ENCODE data around the gene ARHGEF4. TPM values are rescaled to one million over a fixed set of nuclear protein-coding genes. Genes with fewer than 3 reads are reported as not detected.
"Not testable (repeated sequence)": the region's sequence is repeated elsewhere in the genome, so short reads cannot be mapped to it uniquely, and the experiment has no call there.

ARHGEF4 gene
- total RNA-seq, 1 donor from 2014 or later, result 12.1 TPM

- no peak for DNase-seq (ENCODE audit: low spot score)
- ATAC-seq, result no peak
- intact Hi-C loops (cut with DNase I), result no loop called here
Observed at GRCh38 chr2:131047920-131048560, 211.3 kb downstream of the ARHGEF4 start.

- intact Hi-C loops (cut with DNase I), result no loop called here
- ATAC-seq, result no peak
- no peak for DNase-seq (ENCODE audit: low spot score)
Observed at GRCh38 chr2:131048641-131049040, 211.9 kb downstream of the ARHGEF4 start.

DNA sequence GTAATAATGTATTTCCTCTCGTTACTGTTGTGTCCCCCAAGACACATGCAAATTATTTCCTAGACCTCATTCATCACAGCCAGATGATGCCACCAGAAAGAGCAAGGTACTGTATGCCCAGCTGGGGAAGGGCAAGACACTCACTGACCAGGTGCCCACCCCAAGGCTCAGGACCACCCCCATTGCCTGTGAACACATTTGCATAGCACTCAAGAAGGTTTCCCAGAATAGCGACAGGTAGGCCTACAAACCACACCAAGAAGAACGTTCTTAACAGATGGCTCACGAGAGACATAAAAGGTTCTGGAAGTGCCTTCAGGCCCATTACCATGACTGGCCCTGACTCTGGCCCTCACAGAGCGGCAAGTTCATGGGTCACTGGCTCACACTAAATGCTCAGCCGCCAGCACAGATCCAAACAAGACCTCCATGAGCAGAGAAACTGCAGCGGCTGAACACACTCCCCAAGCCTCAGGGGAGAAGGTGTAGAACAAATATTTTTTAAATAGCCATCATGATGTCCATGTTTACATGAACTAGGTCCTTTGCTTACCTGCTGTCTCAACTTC lies 212.5 kb downstream of the ARHGEF4 start:
- intact Hi-C loops (cut with DNase I), result no loop called here
- ATAC-seq (no peak), DNase-seq (ENCODE audit: low spot score) (peak; percentile 19)

DNA sequence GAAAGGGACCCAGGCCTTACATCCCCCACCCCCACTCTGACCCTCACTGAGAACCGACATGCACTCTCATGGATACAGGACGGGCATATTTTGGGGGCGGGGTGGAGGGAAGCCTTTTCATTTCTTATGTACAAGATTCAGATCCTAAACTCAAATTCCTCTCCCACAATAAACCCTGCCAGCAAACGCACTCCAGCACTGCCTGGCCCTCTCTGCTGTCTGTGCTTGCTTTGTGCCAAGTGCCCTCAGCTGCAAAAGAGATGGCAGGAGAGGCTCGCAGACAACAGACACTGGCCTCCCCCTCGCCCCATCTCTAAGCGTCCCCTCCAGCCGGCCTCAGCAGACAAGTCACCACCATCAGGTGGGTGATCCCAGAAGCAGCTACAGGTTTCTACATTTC lies 214.2 kb downstream of the ARHGEF4 start:
- DNase-seq (ENCODE audit: low spot score), result peak; percentile 33
- intact Hi-C loops (cut with DNase I), result no loop called here
- no peak for ATAC-seq

GRCh38 chr2:131052741-131053263 lies 216.1 kb downstream of the ARHGEF4 start:
- intact Hi-C loops (cut with DNase I), result no loop called here
- no peak for ATAC-seq
- DNase-seq (ENCODE audit: low spot score), result peak; percentile 45

DNA sequence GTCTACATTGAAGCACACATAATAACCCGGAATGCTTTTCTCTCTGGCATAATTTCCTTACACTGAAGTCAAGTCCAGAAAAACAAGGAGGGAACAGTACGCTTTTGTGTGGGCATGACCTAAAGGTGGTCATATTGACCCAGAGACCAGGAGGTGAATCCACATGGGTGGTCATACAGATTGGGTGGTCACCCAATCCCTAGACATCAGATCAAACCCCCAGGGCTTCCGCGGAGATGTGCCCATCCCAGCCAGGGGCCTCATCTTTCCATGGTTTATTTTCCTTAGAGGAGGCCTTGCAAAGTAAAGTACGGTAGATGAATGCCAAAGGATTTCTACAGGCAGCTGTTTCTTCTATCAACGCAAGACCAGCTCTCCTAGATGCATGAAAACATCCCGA lies 217.8 kb downstream of the ARHGEF4 start:
- intact Hi-C loops (cut with DNase I), result no loop called here
- ATAC-seq, result no peak
- peak; percentile 30 for DNase-seq (ENCODE audit: low spot score)

DNA sequence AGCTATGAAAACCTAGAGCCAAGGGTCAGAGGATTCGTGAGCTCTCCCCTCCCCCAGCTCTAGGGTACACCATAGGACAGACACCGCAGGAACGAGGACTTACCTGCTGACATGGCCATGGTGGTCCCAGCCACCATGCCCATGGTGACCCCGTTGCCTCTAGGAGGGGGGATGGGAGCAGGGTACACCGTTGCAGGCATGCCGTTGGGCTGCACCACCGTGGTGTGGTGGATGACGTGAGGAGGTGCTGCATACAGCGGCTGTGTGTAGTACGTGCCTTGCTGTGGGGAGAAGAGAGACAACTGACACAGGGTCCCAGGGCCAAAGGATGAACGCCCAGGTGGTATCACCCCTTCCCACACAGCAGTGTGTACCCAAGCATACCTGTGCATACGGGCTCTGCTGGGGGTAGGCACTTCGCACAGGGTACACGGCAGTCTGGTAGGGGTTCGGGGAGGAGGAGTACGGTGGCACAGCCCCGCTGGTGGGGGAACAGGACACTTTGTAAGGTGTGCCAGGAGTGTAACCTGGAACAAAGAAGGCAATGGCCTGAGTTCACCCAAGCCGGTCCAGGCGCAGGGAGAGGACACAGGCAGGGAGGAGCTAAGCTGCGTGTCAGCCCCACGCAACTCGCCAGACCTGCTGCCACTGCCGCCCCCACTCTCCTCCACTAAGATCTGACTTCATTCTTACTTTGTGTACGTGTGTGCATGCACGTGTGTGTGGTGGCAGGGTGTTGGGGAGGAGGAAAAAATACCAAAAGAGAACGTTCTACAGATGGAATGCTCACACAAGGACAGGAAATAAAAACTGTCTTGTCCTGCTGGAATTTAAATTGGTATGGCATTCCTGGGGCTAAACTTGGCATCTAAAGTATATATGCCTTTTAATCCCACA lies 218.7 kb downstream of the ARHGEF4 start:
- ATAC-seq (no peak), DNase-seq (ENCODE audit: low spot score) (peak; percentile 43)
- intact Hi-C loops (cut with DNase I), result no loop called here

- peak; percentile 40 for DNase-seq (ENCODE audit: low spot score)
- no peak for ATAC-seq
- intact Hi-C loops (cut with DNase I), result no loop called here
Observed at GRCh38 chr2:131056204-131056931, 219.7 kb downstream of the ARHGEF4 start.

DNA sequence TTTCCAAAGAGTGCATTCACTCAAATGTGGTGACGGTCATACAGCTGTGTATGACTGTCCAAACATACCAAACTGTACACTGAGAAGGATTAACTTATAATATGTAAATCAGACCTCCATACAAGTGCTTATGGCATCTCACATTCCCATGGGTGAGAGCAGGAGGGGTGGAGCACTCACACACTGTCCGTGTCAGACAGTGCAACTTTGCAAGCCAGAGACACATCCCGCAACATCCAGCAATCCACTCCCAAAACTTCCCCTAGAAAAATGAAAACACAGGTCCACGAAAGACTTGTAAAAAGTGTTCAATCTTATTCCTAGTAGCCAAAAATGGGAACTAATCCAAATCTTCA lies 220.2 kb downstream of the ARHGEF4 start:
- ATAC-seq (no peak), DNase-seq (ENCODE audit: low spot score) (no peak)
- intact Hi-C loops (cut with DNase I), result no loop called here

DNA sequence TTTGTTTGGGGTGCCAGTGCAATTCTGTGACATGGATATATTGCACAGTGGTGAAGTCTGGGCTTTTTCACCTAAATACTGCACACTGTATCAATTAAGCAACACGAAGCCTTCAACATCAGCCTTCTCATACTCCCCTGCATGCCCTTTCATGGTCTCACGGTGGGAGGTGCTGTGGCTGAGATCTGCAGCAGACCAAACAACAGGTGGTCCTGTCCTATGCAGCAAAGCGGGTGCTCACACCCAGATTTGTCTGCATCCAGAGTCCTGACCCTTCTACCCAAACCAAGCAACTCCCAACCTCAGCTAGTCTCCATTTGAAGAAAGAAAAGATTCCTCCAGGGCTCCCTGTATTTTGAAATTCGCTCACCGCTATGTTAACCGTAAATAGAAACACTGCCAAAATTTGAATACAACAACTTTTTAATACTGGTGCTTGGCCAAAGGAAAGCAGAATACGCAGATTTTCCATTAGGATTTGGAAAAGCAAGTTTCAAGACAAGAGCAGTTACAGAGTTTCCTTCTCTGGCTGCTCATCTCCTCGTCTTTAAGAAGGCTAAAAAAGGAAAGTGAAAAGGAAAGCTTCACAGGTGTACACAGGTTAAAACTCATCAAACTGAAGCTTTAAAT lies 221.6 kb downstream of the ARHGEF4 start:
- DNase-seq (ENCODE audit: low spot score) (no peak), ATAC-seq (peak; percentile 70)
- intact Hi-C loops (cut with DNase I), result no loop called here

DNA sequence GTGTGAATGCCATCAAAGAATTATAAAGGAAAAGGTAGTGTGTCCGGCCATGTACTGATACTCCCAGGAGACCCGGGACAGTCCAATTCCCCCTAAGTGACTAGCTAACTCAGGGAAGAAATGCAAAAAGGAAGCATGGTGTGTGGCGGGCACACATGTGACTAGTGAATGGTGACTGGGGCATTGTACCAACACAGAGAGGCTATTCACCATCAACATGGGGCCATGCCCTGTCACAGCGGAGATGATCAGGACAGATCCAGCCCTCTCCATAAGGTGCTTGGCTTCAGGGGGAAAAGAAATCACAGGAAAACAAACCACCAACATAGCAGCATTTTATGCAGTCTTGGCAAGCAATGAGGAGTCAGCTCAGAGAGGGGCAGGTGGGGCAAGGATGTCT lies 222.2 kb downstream of the ARHGEF4 start:
- intact Hi-C loops (cut with DNase I), result no loop called here
- no peak for DNase-seq (ENCODE audit: low spot score)
- peak; percentile 29 for ATAC-seq

DNA sequence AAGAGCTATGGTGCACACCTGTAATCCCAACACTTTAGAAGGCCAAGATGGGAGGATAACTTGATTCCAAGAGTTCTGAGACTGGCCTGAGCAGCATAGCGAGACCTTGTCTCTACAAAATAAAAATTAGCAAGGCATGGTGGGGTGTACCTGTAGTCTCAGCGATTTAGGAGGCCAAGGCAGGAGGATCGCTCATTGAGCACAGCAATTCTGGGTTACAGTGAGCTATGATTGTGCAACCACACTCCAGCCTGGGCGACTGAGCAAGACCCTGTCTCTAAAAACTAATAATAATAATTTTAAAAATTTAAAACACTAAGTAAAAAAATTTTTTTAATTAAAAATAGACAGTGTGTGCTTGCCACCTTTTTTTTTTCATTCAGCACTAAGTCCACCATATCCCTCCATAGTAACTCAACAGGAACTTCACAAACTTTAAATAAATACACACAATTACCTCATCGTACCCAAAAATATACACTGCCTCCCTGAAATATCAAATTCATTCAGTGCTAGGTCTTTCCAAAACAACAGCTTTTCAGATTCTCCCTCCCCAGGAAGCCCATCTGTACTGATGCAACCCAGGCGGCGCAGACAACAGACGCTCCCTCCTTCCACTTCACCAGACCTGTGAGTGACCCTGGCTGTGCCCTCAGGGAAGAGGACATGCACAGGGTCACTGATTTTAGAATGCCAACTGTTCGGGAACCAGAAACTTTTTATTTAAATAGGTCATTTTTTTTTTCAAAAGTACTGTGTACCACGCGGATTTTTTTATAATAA lies 227.0 kb downstream of the ARHGEF4 start:
- ATAC-seq, result no peak

DNA sequence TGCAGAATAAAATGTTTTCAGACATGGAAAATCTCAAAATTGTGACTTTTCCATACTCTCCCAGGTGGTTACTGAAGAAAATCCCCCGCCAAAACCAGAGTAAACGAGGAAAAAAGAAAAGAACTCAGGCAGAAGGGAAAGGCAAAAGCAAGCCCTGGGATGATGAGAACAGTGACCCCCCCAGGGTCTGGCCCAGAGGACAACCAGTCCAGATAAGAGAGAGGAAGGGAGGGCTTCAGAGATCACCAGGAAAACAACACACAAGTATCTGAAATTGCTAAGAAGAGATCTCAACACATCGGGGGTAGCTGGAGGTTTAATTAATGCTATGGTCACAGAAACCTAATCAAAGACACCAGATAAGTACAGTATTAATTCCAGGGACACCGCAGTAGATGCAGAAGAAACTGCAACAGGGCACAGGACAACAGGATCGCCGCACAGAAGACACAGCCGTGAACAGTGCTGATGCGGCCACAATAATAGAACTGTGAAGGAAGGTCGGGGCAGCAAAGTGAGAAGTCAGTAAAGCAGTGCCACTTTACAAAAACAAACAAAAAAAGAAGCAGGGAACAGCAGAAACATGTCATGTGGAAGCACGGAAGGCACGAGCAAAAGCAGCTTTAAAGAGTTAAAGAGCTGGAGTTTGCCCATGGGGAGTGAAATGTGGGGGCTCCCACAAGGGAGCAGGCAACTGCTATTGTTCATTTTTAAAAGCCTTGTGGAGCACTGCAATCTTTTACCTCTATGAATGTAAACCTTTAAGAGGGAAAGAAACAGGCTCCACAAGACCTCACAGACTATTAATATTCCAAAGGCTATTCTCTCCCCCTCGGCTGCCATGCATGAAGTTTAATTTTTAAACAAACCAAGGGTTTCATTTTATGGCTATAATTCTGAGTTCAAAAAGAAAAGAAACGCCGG lies 228.1 kb downstream of the ARHGEF4 start:
- ATAC-seq, result no peak
- intact Hi-C loops (cut with DNase I), result no loop called here
- no peak for DNase-seq (ENCODE audit: low spot score)

More for the DNA sequence above, 227.0 kb downstream of the ARHGEF4 start:
- intact Hi-C loops (cut with DNase I), result no loop called here
- DNase-seq (ENCODE audit: low spot score), result no peak

- ATAC-seq (no peak), DNase-seq (ENCODE audit: low spot score) (no peak)
- intact Hi-C loops (cut with DNase I), result no loop called here
Observed at GRCh38 chr2:131067465-131068125, 230.9 kb downstream of the ARHGEF4 start.

GRCh38 chr2:131068172-131068571 lies 231.5 kb downstream of the ARHGEF4 start:
- intact Hi-C loops (cut with DNase I); ATAC-seq: not testable (repeated sequence)

DNA sequence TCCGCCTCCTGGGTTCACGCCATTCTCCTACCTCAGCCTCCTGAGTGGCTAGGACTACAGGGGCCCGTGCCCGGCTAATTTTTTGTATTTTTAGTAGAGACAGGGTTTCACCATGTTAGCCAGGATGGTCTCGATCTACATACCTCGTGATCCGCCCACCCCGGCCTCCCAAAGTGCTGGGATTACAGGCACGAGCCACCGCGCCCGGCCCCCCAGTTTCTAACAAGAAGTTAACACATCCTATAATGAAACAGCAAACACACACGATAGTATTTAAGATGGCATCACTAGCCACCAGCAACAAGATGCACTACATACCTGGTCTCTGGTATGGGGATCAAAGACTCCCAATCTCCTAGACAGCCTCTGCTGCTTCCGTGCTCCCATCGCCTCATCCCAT lies 238.9 kb downstream of the ARHGEF4 start:
- intact Hi-C loops (cut with DNase I); ATAC-seq; DNase-seq (ENCODE audit: low spot score): not testable (repeated sequence)

More at GRCh38 chr2:131068172-131068571, 231.5 kb downstream of the ARHGEF4 start:
- not testable (repeated sequence) for DNase-seq (ENCODE audit: low spot score)

All from sciatic nerve (tissue), 2 donors.